Right ventricle myocardium superior (tissue), 1 donor: ENCODE data around the gene BPIFB3. TPM values are rescaled to one million over a fixed set of nuclear protein-coding genes. Genes with fewer than 3 reads are reported as not detected.

Experiments used
- ATAC-seq: fragments of 200-7000 bp; cut with Tn5 transposase; one replicate; pipeline ENCODE4 v1.9.1; 2020; ENCODE audit warnings: mild to moderate bottlenecking; ENCODE audit not compliant: poor library complexity
- DNase-seq: peaks from one replicate; pipeline ENCODE4 v3.0.0-alpha.2; 2020
- intact Hi-C: fragments of 100-400 bp; cut with DNase I; formaldehyde crosslinking; loops from one replicate; pipeline ENCODE4 v1.11.2; 2022
- long read RNA-seq: library from polyadenylated mRNA; unstranded; transcript quantifications from one replicate; pipeline ENCODE4 v2.0.0, GENCODE V29; 2021
- total RNA-seq: library from RNA; stranded (reverse); fragmentation: NEBNext Ultra II Directional; extraction: Animal tissue kit (Norgen Biotek cat#: 25700); gene quantifications from one replicate; pipeline ENCODE4 v1.2.1, GENCODE V29; 2021
- donor health status: DM: no; HTN: yes; CAD: no; lungs with severe emphysema.

The BPIFB3 gene
- total RNA-seq: not detected
- long read RNA-seq: 0 reads

DNA sequence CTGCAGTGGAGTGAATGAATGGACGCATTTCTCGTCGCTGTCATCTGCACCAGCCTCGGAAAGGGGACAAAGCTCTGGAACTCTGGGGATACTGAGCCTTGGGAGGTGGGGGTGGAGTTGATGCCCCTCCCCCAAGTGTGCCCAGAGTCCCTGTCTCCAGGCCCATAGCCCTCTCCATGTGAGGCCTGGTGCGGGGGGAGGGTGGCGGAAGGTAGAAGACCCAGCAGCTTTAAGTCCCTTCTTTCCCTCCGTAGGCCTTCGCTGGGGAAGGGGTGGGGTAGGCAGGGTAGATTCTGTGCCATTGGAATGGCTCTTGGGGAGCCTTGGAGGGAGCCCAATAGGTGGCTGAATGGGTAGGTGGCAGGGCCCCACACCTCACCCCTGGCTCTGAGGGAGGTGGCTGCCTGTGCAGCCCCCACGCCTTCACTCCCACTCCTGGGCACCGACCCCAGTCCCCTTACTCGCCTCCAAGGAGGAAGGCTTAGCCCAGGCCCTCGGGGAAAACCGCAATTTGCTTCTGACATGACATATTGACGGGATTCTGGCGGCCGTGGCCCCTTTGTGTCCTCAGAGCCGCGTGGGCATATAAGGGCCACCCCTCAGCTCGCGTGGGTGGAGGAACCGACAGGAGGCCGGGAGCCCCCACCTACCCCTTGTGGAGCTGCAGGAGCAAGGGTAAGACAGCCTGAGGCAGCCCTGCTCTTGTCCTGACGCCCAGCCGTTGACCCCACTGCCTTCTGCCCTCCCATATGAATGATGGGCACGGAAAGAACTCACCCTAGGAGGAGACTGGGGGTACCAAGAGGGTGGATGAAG, at the start of gene BPIFB3:
BPIFB3 (plus strand) TSS at position 613 of the 816 bp plus-strand sequence. CDS start 1,533 bp downstream, outside the sequence.
- intact Hi-C loops: no loop called here
- DNase-seq: no peak
- ATAC-seq: no peak

GRCh38 chr20:33004141-33004751, 49.5 kb upstream of the BPIFB3 start, which contains the start of gene SUN5:
Gene SUN5 (minus strand): TSS chr20:33004433. CDS start chr20:33004340, 93 bp downstream.
- intact Hi-C loops: no loop called here
- ATAC-seq: no peak
- DNase-seq: no peak

GRCh38 chr20:33005132-33005566, 48.6 kb upstream of the BPIFB3 start:
- intact Hi-C loops: no loop called here
- DNase-seq (no peak), ATAC-seq (no peak)

- peak; percentile 0 for DNase-seq
- intact Hi-C loops: no loop called here
- ATAC-seq: no peak
Observed at GRCh38 chr20:33005908-33006775, 47.6 kb upstream of the BPIFB3 start.

DNA sequence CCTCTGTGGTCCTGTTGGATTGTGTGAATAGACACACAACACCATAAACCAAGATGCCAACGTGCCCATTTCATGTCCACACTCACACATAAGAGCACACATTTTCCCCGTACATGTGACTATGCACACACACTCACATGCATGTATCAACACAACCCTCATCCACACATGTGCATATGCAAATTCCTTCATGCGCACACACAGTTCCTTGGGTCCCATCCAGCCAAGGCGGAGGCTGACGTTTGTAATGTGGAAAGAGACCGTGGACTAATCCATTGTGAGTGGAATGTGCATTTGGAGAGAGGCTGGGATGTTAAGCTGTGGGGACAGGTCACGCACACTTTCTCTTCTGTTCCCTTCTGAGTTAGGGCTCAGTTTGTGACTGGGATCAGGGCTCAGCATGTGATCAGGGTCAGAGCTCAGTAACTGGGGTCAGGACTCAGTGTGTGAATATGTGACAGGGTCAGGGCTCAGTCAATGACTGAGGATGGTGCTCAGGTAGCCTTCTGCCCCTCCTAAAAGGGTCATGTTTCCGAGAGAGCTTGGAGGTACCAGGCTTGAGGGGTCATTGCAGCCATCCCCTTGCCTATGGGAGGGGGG, 46.8 kb upstream of the BPIFB3 start:
- ATAC-seq: no peak
- DNase-seq: peak; percentile 8
- intact Hi-C loops: no loop called here

DNA sequence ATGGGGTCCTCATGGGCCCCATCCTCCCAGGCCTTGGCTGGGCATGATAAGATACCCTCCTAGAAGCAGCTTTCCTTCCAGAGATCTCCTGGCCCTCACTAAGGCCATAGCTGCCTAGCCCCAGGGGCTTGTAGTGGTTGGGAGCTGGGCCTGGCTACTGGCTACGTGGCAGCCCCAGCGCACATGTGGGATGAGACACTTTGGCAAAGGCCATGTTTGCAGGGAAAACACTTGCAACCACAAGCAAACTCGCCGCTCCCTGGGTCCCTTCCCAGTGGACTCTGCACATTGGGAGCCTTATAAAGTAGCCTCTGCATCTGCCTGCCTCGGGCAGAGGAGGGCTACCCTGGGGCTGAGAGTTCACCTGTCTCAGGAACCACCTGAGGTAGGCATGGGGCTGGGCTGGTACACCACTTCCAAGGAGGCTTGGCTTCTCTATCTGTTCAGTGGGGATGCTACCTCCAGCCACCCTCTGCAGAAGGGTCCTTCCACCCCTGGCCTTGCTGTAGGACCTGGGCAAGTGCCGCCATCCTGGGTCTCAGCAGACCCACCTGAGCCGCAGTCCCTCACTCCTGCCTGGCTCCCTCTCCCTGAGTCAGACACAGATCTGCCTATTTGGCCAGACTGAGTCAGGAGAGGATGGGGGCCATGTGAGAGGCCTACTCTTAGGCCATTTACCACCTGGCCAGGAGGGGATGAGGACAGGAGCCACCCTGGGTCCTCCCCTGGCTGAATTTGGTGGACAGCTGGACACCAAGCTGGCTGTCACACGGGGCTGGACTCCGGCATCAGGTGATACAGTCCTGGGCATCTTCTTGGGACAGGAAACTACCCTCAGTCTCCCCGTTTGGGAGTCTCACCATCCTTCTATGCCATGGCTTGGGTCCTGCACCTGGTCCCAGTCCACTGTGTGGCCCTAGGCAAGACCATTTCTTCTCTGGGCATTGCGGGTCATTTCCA, 46.0 kb upstream of the BPIFB3 start, which contains the start of gene BPIFB2:
BPIFB2 (plus strand) TSS at position 329 of the 960 bp plus-strand sequence. CDS start 871 bp downstream, outside the sequence.
- intact Hi-C loops: no loop called here
- ATAC-seq: no peak
- DNase-seq: peak; percentile 16

- ATAC-seq (no peak), DNase-seq (no peak)
- intact Hi-C loops: no loop called here
Observed at GRCh38 chr20:33008336-33009213, 45.1 kb upstream of the BPIFB3 start.

DNA sequence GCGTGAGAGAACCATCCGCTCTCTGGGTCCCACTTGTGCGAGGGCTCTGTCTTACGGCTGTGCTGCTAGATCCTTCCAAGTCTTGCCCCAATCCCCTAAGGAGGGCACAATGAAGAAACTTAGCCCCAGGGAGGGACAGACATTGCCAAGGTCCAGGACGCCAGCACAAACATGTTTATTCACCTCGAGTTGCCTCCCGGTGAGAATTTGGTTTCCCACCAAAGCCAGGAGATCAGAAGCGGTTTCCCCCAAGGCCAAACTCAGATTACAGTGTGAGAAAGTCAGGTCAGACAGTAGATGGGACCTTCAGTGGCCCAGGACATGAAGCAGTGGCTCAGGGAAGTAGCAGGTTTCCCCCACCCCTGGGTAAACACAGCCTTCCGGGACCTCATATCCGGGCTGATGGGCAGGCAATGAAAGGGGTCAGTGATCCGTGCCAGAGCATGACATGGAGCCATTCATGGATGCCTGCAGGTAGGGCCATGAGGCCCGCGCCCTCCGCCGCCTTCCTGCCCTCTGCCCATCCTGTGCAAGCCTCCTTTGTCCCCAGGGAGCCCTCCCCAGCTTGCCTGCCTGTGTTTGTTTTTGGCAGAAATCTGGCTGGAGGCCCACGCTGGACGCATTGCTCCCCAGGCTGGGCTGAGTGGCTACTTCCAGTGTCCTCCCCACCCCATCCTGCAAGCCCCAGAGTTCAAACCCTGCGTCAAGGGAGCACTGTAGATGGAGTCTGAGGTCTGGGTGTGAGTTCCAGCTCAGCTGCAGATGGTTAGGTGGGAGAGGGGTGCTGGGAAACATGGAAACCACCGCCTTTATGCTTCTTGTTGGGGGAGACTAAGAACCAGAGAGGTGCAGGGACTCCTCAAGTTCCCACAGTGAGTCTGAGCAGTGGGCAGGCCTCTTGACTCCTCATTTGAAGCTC, 44.2 kb upstream of the BPIFB3 start:
- intact Hi-C loops: no loop called here
- DNase-seq (no peak), ATAC-seq (no peak)

- intact Hi-C loops: no loop called here
- ATAC-seq (no peak), DNase-seq (no peak)
Observed at GRCh38 chr20:33010133-33010504, 43.6 kb upstream of the BPIFB3 start.

GRCh38 chr20:33010674-33011449, 42.8 kb upstream of the BPIFB3 start:
- intact Hi-C loops: no loop called here
- no peak for ATAC-seq
- DNase-seq: no peak

DNA sequence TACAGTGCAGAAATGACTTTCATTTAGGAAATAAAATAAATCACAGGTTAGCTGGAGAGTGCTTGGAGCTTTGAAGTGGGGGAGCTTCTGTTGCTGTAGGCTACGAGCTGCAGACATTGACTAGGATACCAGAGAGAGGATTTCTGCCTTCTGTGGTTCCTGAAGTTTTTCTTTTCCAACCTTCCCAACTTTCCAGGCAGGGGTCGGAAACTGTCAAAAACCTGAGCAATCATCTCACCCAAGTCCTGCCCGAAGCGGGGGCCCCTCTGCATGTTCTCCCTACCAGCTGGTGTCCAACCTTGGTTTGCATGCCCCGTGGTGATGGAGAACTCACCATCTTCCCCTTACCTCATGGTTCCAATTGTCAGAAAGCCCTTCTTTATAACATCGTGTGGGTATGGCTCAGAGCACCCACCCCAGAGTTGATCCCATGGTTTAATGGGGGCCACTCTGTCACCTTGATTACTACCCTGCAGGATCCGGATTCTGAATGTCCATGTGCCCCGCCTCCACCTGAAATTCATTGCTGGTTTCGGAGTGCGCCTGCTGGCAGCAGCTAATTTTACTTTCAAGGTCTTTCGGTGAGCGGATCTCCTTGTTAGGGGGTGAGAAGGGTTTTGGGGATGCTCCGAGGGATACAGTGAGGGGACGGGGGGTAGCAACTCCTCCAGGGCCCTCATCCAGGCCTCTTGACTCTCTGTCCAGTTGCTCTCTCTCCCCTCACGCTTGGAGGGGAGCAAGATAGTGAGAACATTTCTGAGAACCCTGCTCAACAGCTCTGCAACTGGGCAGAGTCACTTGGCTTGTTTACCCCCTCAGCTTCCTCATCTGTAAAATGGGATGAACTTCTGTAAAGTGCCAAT, 41.1 kb upstream of the BPIFB3 start:
- no peak for DNase-seq
- intact Hi-C loops: no loop called here
- no peak for ATAC-seq

GRCh38 chr20:33013701-33014326, 39.9 kb upstream of the BPIFB3 start:
- ATAC-seq (no peak), DNase-seq (no peak)
- intact Hi-C loops: no loop called here

DNA sequence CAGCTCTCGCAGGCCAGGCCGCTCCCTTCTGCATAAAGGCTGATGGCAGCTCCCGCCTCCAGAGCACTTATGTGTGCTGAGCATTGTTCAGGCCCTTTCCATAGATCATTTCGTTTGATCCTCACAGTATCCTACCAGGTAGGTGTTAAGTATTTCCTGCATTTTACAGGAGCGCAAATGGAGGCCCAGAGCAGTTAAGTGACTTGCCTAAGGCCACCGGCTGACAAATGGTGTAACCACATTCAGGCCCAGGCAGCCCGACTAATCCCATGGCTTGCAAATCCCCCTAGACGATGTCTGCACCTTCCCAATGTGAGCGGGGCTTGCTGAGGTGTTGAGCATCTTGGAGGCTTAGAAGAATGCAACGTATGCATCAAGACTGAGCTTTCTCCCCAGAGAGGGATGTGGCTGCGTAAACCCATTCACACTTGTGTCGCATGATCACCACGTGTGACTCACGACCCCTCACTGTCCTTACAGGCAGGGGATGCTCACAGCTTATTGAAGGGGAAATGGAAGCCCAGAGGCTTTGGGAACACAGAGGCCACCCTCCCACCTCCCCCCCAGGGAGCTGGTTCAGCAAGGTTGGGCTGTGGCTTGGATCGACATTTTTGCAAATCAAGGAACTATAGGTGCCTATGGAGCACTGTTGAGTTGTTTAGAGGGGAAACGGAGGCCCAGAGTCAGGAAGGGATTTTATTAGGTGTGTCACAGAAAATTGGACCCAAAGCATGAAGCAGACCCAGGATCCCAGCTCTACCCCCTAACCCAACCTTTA, 39.2 kb upstream of the BPIFB3 start:
- no peak for ATAC-seq
- intact Hi-C loops: no loop called here
- DNase-seq: no peak
